Muscle layer of duodenum (tissue), 2 donors: ENCODE data around the gene HOXB8.
A peak's percentile ranks its signal among the peaks of the same experiment; 100 is the strongest.

Experiments used
- H3K27ac ChIP-seq: one replicate; pipeline ENCODE4 v1.7.0; 2013; ENCODE audit warnings: mild to moderate bottlenecking, low read length
- H3K27me3 ChIP-seq: one replicate; pipeline ENCODE4 v1.7.0; 2013; ENCODE audit warnings: low read depth, mild to moderate bottlenecking, control low read depth, low read length
- H3K36me3 ChIP-seq, 2 donors: one replicate each; pipeline ENCODE4 v1.7.0; 2013; ENCODE audit warnings: low read length in 2 of 2, control low read depth in 1 of 2, mild to moderate bottlenecking in 1 of 2; ENCODE audit not compliant: insufficient read depth in 2 of 2, control insufficient read depth in 1 of 2
- H3K4me1 ChIP-seq, 2 donors: one replicate each; pipeline ENCODE4 v1.7.0; 2013; ENCODE audit warnings: low read length in 2 of 2, mild to moderate bottlenecking in 2 of 2, control low read depth in 1 of 2, moderate library complexity in 1 of 2; ENCODE audit not compliant: insufficient read depth in 2 of 2, control insufficient read depth in 1 of 2
- H3K4me3 ChIP-seq, 2 donors: one replicate each; pipeline ENCODE4 v1.7.0; 2013; ENCODE audit warnings: low read length in 2 of 2, low read depth in 1 of 2, mild to moderate bottlenecking in 1 of 2
- H3K9me3 ChIP-seq, 2 donors: one replicate each; pipeline ENCODE4 v1.7.0; 2013; ENCODE audit warnings: low read length in 2 of 2, control low read depth in 1 of 2, mild to moderate bottlenecking in 1 of 2; ENCODE audit not compliant: control insufficient read depth in 1 of 2
- donor health status: healthy.

Gene HOXB8

GRCh38 chr17:48565925-48566710 is 49.0 kb downstream of the HOXB8 start:
- no peaks in the 10 kb centered on the region for H3K36me3 ChIP-seq
- H3K27ac ChIP-seq = peak overlapping the region; percentile 90
- peaks cover 30% of the 10 kb centered on the region for H3K27me3 ChIP-seq
- H3K9me3 ChIP-seq = no peaks in the 10 kb centered on the region
- peaks cover 35 to 78% of the 10 kb centered on the region in 2 donors for H3K4me1 ChIP-seq
- peak overlapping the region in 1 of 2 donors; percentile 37 for H3K4me3 ChIP-seq

GRCh38 chr17:48565022-48565554 is 50.0 kb downstream of the HOXB8 start:
- Histone ChIP-seq H3K4me1 (peaks cover 40 to 84% of the 10 kb centered on the region in 2 donors), H3K27me3 (peaks cover 30% of the 10 kb centered on the region), H3K36me3 (no peaks in the 10 kb centered on the region), H3K9me3 (no peaks in the 10 kb centered on the region), H3K4me3 (peak overlapping the region; percentile 56 to 58), H3K27ac (peak overlapping the region; percentile 87)

- H3K27me3 ChIP-seq = peaks cover 30% of the 10 kb centered on the region
- no peaks in the 10 kb centered on the region for H3K9me3 ChIP-seq
- peak overlapping the region; percentile 56 to 58 for H3K4me3 ChIP-seq
- H3K27ac ChIP-seq = peak overlapping the region; percentile 87
- peaks cover 36 to 84% of the 10 kb centered on the region in 2 donors for H3K4me1 ChIP-seq
- H3K36me3 ChIP-seq = no peaks in the 10 kb centered on the region
Measured at GRCh38 chr17:48564188-48565021, 50.7 kb downstream of the HOXB8 start.

GRCh38 chr17:48563867-48564187 is 51.3 kb downstream of the HOXB8 start:
- Histone ChIP-seq H3K27me3 (peaks cover 26% of the 10 kb centered on the region), H3K4me1 (peaks cover 35 to 86% of the 10 kb centered on the region in 2 donors)

GRCh38 chr17:48563385-48563838 is 51.7 kb downstream of the HOXB8 start:
- Histone ChIP-seq H3K27me3 (peaks cover 22% of the 10 kb centered on the region), H3K27ac (peak overlapping the region; percentile 76), H3K4me1 (peaks cover 35 to 84% of the 10 kb centered on the region in 2 donors), H3K4me3 (peak overlapping the region; percentile 41 to 54), H3K9me3 (no peaks in the 10 kb centered on the region), H3K36me3 (no peaks in the 10 kb centered on the region)

More at GRCh38 chr17:48563867-48564187, 51.3 kb downstream of the HOXB8 start:
- Histone ChIP-seq H3K27ac (peak overlapping the region; percentile 76), H3K4me3 (peak overlapping the region; percentile 41 to 54), H3K36me3 (no peaks in the 10 kb centered on the region), H3K9me3 (no peaks in the 10 kb centered on the region)

- Histone ChIP-seq H3K9me3 (no peaks in the 10 kb centered on the region), H3K4me1 (peaks cover 35 to 84% of the 10 kb centered on the region in 2 donors), H3K36me3 (no peaks in the 10 kb centered on the region), H3K4me3 (peak overlapping the region; percentile 7 to 41), H3K27ac (peak overlapping the region; percentile 76), H3K27me3 (peaks cover 18% of the 10 kb centered on the region)
Measured at GRCh38 chr17:48562934-48563333, 52.2 kb downstream of the HOXB8 start.
